Measurements from ENCODE around the gene MGAT4C. TPM values are rescaled to one million over a fixed set of nuclear protein-coding genes. Genes with fewer than 3 reads are reported as not detected.

The MGAT4C gene
- under 0.01 TPM in 1 of 2 replicates, not detected in the other for total RNA-seq

GRCh38 chr12:86256163-86256562 is at the start of gene MGAT4C:
Gene MGAT4C (minus strand): TSS chr12:86256391.

